ENCODE measurements around the gene CDC42BPG.

The CDC42BPG gene

GRCh38 chr11:64777449-64778222 is 66.8 kb downstream of the CDC42BPG start:
- Histone ChIP-seq H3K36me3 (replicated peaks; ENCODE audit: low read depth, low read length) (peaks cover 51% of the 10 kb centered on the region), H3K27me3 (ENCODE audit: low read depth, low read length) (no peaks in the 10 kb centered on the region), H4K20me1 (ENCODE audit: insufficient read depth, low read length) (peaks cover 47% of the 10 kb centered on the region), H3K9me3 (ENCODE audit: insufficient read depth, low read length) (no peaks in the 10 kb centered on the region), H3K4me3 (ENCODE audit: low read length) (peak overlapping the region; percentile 91), H2AFZ (ENCODE audit: low read depth, low read length) (no peak overlapping the region), H3K4me1 (ENCODE audit: low read length) (peaks cover 51% of the 10 kb centered on the region), H3K4me2 (ENCODE audit: low read length) (peak overlapping the region; percentile 98), H3K27ac (ENCODE audit: low read length) (peak overlapping the region; percentile 92), H3K9ac (ENCODE audit: low read length) (peak overlapping the region; percentile 95), H3K79me2 (ENCODE audit: low read length) (peaks cover 62% of the 10 kb centered on the region)
- TF ChIP-seq, protein P1, sequence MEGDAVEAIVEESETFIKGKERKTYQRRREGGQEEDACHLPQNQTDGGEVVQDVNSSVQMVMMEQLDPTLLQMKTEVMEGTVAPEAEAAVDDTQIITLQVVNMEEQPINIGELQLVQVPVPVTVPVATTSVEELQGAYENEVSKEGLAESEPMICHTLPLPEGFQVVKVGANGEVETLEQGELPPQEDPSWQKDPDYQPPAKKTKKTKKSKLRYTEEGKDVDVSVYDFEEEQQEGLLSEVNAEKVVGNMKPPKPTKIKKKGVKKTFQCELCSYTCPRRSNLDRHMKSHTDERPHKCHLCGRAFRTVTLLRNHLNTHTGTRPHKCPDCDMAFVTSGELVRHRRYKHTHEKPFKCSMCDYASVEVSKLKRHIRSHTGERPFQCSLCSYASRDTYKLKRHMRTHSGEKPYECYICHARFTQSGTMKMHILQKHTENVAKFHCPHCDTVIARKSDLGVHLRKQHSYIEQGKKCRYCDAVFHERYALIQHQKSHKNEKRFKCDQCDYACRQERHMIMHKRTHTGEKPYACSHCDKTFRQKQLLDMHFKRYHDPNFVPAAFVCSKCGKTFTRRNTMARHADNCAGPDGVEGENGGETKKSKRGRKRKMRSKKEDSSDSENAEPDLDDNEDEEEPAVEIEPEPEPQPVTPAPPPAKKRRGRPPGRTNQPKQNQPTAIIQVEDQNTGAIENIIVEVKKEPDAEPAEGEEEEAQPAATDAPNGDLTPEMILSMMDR (IDR thresholded peaks at IDR 0.05; ENCODE audit: low read depth, low read length), result no peak
- TF ChIP-seq EZH2phosphoT487 (IDR thresholded peaks at IDR 0.05; ENCODE audit: low read depth), result no peak

DNA sequence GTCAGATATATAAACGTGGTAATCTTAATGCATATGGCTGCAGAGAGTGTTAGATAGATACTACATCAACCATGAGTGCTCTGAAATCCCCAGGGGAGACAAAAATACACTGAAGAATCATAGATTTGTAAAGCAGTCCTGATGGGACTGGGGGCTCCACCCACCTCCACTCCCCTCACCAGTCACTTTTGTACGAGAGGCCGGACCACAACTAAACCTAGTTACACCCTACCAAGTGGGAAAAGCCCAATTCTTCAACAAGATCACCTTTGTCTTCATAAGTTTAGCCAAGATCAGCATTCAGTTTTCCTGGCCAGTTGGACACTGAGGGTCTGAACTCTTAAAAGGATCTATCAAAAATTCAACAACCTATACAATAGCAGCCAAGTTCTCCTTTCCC is 67.6 kb downstream of the CDC42BPG start:
- Histone ChIP-seq H3K9ac (ENCODE audit: low read length) (peak overlapping the region; percentile 85), H3K36me3 (replicated peaks; ENCODE audit: low read depth, low read length) (peaks cover 56% of the 10 kb centered on the region), H4K20me1 (ENCODE audit: insufficient read depth, low read length) (peaks cover 53% of the 10 kb centered on the region), H3K4me1 (ENCODE audit: low read length) (peaks cover 59% of the 10 kb centered on the region), H3K4me3 (ENCODE audit: low read length) (peak overlapping the region; percentile 91), H3K9me3 (ENCODE audit: insufficient read depth, low read length) (no peaks in the 10 kb centered on the region), H3K27ac (ENCODE audit: low read length) (peak overlapping the region; percentile 49), H3K79me2 (ENCODE audit: low read length) (peaks cover 69% of the 10 kb centered on the region), H2AFZ (ENCODE audit: low read depth, low read length) (no peak overlapping the region), H3K4me2 (ENCODE audit: low read length) (peak overlapping the region; percentile 98), H3K27me3 (ENCODE audit: low read depth, low read length) (no peaks in the 10 kb centered on the region)
- TF ChIP-seq, protein P1 (IDR thresholded peaks at IDR 0.05; ENCODE audit: low read depth, low read length), result no peak
- no peak for TF ChIP-seq EZH2phosphoT487 (IDR thresholded peaks at IDR 0.05; ENCODE audit: low read depth)

DNA sequence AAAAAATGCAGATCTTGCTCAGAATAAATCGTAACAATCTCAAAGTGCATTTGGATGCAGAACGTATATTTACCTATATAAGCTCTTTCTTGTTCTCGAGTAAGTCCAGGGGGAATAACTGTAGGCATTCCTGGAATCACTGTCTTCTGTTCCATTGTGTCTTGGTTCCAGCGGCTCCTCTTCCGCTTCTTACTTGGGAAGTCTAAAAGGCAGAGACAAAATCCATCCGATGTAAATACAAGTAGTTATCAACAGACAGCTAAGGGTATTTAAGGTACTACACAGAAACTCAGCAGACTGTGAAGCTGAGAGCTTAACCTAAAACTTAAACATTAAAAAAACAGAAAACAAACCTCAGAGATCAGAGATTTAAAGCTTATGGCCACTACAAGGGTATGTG is 68.0 kb downstream of the CDC42BPG start:
- peaks cover 60% of the 10 kb centered on the region for H3K36me3 ChIP-seq (replicated peaks; ENCODE audit: low read depth, low read length)
- no peak overlapping the region for H2AFZ ChIP-seq (ENCODE audit: low read depth, low read length)
- no peaks in the 10 kb centered on the region for H3K27me3 ChIP-seq (ENCODE audit: low read depth, low read length)
- H3K9me3 ChIP-seq (ENCODE audit: insufficient read depth, low read length), result no peaks in the 10 kb centered on the region
- peak overlapping the region; percentile 49; the same call in 1 of the 2 replicates for H3K27ac ChIP-seq (ENCODE audit: low read length)
- peaks cover 58% of the 10 kb centered on the region for H4K20me1 ChIP-seq (ENCODE audit: insufficient read depth, low read length)
- H3K4me2 ChIP-seq (ENCODE audit: low read length), result peak overlapping the region; percentile 98
- peaks cover 73% of the 10 kb centered on the region for H3K79me2 ChIP-seq (ENCODE audit: low read length)
- peak overlapping the region; percentile 91 for H3K4me3 ChIP-seq (ENCODE audit: low read length)
- peaks cover 63% of the 10 kb centered on the region for H3K4me1 ChIP-seq (ENCODE audit: low read length)
- TF ChIP-seq, protein P1 (IDR thresholded peaks at IDR 0.05; ENCODE audit: low read depth, low read length), result no peak
- no peak for TF ChIP-seq EZH2phosphoT487 (IDR thresholded peaks at IDR 0.05; ENCODE audit: low read depth)
- H3K9ac ChIP-seq (ENCODE audit: low read length), result peak overlapping the region; percentile 85; the same call in 1 of the 2 replicates

DNA sequence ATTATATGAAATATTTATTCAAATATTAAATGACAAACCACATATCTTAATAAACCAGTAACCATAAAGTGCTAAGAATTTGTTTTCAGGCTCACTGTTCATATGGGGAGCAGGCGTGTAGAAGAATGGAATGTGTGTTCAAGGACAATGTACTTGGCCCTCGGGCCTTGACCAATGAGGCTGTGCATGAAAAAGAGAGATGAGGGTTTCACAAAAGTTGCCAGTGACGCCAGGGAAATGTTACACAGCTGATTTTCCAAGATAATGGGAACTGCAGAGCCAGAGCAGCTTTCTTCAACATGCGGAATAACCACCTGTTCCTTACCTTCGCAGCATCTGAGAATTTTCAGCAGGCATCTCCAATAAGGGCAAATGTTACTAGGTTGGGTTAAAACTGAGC is 70.3 kb downstream of the CDC42BPG start:
- no peak overlapping the region for H3K9ac ChIP-seq (ENCODE audit: low read length)
- no peak overlapping the region for H3K4me3 ChIP-seq (ENCODE audit: low read length)
- no peak for TF ChIP-seq EZH2phosphoT487 (IDR thresholded peaks at IDR 0.05; ENCODE audit: low read depth)
- TF ChIP-seq, protein P1 (IDR thresholded peaks at IDR 0.05; ENCODE audit: low read depth, low read length), result no peak

More for the DNA sequence above, 70.3 kb downstream of the CDC42BPG start:
- H3K27me3 ChIP-seq (ENCODE audit: low read depth, low read length), result no peaks in the 10 kb centered on the region
- peaks cover 91% of the 10 kb centered on the region for H3K79me2 ChIP-seq (ENCODE audit: low read length)
- H3K4me1 ChIP-seq (ENCODE audit: low read length), result peaks cover 61% of the 10 kb centered on the region
- no peak overlapping the region for H2AFZ ChIP-seq (ENCODE audit: low read depth, low read length)
- peaks cover 81% of the 10 kb centered on the region for H4K20me1 ChIP-seq (ENCODE audit: insufficient read depth, low read length)
- H3K9me3 ChIP-seq (ENCODE audit: insufficient read depth, low read length), result no peaks in the 10 kb centered on the region
- H3K36me3 ChIP-seq (replicated peaks; ENCODE audit: low read depth, low read length), result peaks cover 79% of the 10 kb centered on the region
- peak overlapping the region; percentile 90; the same call in 1 of the 2 replicates for H3K27ac ChIP-seq (ENCODE audit: low read length)
- H3K4me2 ChIP-seq (ENCODE audit: low read length), result no peak overlapping the region

All from OCI-LY3 (cell line).